Measurements from ENCODE around the gene BRWD1.

Gene BRWD1

GRCh38 chr21:39208624-39209333, 104.7 kb downstream of the BRWD1 start:
- Histone ChIP-seq H3K4me3 (ENCODE audit: insufficient read depth, low read length, poor library complexity, severe bottlenecking) (no peak overlapping the region), H3F3A (ENCODE audit: insufficient read depth) (peaks cover 8% of the 10 kb centered on the region), H3K27ac (ENCODE audit: low read depth, low read length) (no peak overlapping the region), H2AFZ (ENCODE audit: low read depth, low read length, severe bottlenecking) (no peak overlapping the region), H3K79me2 (ENCODE audit: insufficient read depth, low read length) (no peaks in the 10 kb centered on the region; the same call in 1 of the 2 replicates), H4K20me1 (ENCODE audit: low read depth, low read length) (0 out of 2 replicates have a peak, but pooled peaks cover 5% of the 10 kb centered on the region), H3K36me3 (ENCODE audit: low read length) (peaks cover 72% of the 10 kb centered on the region), H3K9me3 (ENCODE audit: insufficient read depth, low read length) (no peaks in the 10 kb centered on the region), H3K27me3 (ENCODE audit: low read length) (no peaks in the 10 kb centered on the region), H3K9me2 (replicated peaks; ENCODE audit: insufficient read depth, low read length) (no peaks in the 10 kb centered on the region), H3K4me2 (ENCODE audit: low read depth, low read length, poor library complexity, severe bottlenecking) (no peak overlapping the region), H3K9ac (ENCODE audit: low read length) (no peak overlapping the region)
- no peak for TF ChIP-seq EZH2phosphoT487 (conservative IDR thresholded peaks at IDR 0.05; ENCODE audit: low read length)
- no peak for TF ChIP-seq CTCF (IDR thresholded peaks at IDR 0.05; ENCODE audit: insufficient read depth, low read length, poor library complexity, severe bottlenecking)

DNA sequence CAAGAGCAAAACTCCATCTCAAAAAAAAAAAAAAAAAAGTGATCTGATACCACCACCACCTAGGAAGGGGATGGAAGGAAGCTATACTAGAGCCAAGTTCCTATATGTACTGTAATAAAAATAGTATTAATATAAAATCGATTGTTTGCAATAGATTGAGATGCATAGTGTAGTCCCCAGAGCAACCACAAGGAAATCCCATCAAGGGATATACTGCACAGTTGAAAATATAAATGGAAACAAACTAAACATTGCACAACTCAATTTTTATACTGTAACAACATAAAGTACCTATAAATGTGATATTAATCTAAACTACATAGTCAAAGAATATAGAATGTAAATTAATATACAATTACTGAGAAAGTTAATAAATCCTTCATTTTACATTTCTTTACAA, 109.3 kb downstream of the BRWD1 start:
- peaks cover 64% of the 10 kb centered on the region for H3K36me3 ChIP-seq (ENCODE audit: low read length)
- H3K79me2 ChIP-seq (ENCODE audit: insufficient read depth, low read length): no peaks in the 10 kb centered on the region; the same call in 1 of the 2 replicates
- no peaks in the 10 kb centered on the region for H3K9me2 ChIP-seq (replicated peaks; ENCODE audit: insufficient read depth, low read length)
- H4K20me1 ChIP-seq (ENCODE audit: low read depth, low read length): peaks cover 5% of the 10 kb centered on the region; the same call in 1 of the 2 replicates
- H3K4me3 ChIP-seq (ENCODE audit: insufficient read depth, low read length, poor library complexity, severe bottlenecking): no peak overlapping the region
- no peak overlapping the region for H3K27ac ChIP-seq (ENCODE audit: low read depth, low read length)
- peaks cover 4% of the 10 kb centered on the region; the same call in 1 of the 2 replicates for H3F3A ChIP-seq (ENCODE audit: insufficient read depth)
- no peak overlapping the region for H3K9ac ChIP-seq (ENCODE audit: low read length)
- no peaks in the 10 kb centered on the region for H3K27me3 ChIP-seq (ENCODE audit: low read length)
- H3K4me2 ChIP-seq (ENCODE audit: low read depth, low read length, poor library complexity, severe bottlenecking): no peak overlapping the region
- H3K9me3 ChIP-seq (ENCODE audit: insufficient read depth, low read length): no peaks in the 10 kb centered on the region
- TF ChIP-seq CTCF (IDR thresholded peaks at IDR 0.05; ENCODE audit: insufficient read depth, low read length, poor library complexity, severe bottlenecking): no peak
- no peak for TF ChIP-seq EZH2phosphoT487 (conservative IDR thresholded peaks at IDR 0.05; ENCODE audit: low read length)
- no peak overlapping the region for H2AFZ ChIP-seq (ENCODE audit: low read depth, low read length, severe bottlenecking)

DNA sequence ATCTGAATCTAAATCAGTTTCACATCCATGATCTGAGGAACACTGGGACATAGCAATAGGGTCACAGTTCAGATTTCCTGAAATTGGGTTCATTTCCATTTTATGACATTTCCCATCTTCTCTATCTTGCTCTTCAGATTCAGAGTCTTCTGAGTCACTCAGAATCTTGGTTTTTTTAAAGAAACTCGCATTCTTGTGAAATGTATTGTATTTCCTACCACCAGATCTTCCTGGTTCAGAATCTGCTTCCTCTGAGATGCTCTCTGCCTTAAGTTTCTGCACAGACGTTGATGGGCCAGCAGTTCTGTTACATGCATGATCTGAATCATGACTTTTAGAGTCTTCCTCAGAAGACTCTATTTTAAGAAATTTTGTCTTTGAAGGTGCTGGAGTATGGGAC, 114.6 kb downstream of the BRWD1 start:
- Histone ChIP-seq H3K9me2 (replicated peaks; ENCODE audit: insufficient read depth, low read length) (no peaks in the 10 kb centered on the region), H4K20me1 (ENCODE audit: low read depth, low read length) (peaks cover 8% of the 10 kb centered on the region; the same call in 1 of the 2 replicates), H3K36me3 (ENCODE audit: low read length) (peaks cover 78% of the 10 kb centered on the region), H2AFZ (ENCODE audit: low read depth, low read length, severe bottlenecking) (no peak overlapping the region), H3K9me3 (ENCODE audit: insufficient read depth, low read length) (no peaks in the 10 kb centered on the region), H3K4me3 (ENCODE audit: insufficient read depth, low read length, poor library complexity, severe bottlenecking) (no peak overlapping the region), H3K27me3 (ENCODE audit: low read length) (no peaks in the 10 kb centered on the region), H3F3A (ENCODE audit: insufficient read depth) (0 out of 2 replicates have a peak, but pooled peaks cover 2% of the 10 kb centered on the region), H3K79me2 (ENCODE audit: insufficient read depth, low read length) (no peaks in the 10 kb centered on the region; the same call in 1 of the 2 replicates), H3K4me2 (ENCODE audit: low read depth, low read length, poor library complexity, severe bottlenecking) (no peak overlapping the region), H3K27ac (ENCODE audit: low read depth, low read length) (no peak overlapping the region), H3K9ac (ENCODE audit: low read length) (no peak overlapping the region)
- TF ChIP-seq EZH2phosphoT487 (conservative IDR thresholded peaks at IDR 0.05; ENCODE audit: low read length): no peak
- TF ChIP-seq CTCF (IDR thresholded peaks at IDR 0.05; ENCODE audit: insufficient read depth, low read length, poor library complexity, severe bottlenecking): no peak
